Dedifferentiated amniotic fluid mesenchymal stem cell (primary cell): ENCODE results near the gene FRMD4A.
"Not testable (repeated sequence)": the region's sequence is repeated elsewhere in the genome, so short reads cannot be mapped to it uniquely, and the experiment has no call there.

ENCODE experiments used
- DNase-seq: peaks from one replicate; pipeline ENCODE4 v3.0.0-alpha.2; 2016; ENCODE audit errors: extremely low spot score

The FRMD4A gene

GRCh38 chr10:13722747-13723653 lies 607.7 kb downstream of the FRMD4A start:
- no peak for DNase-seq

GRCh38 chr10:13721486-13721885 lies 609.2 kb downstream of the FRMD4A start:
- no peak for DNase-seq

DNA sequence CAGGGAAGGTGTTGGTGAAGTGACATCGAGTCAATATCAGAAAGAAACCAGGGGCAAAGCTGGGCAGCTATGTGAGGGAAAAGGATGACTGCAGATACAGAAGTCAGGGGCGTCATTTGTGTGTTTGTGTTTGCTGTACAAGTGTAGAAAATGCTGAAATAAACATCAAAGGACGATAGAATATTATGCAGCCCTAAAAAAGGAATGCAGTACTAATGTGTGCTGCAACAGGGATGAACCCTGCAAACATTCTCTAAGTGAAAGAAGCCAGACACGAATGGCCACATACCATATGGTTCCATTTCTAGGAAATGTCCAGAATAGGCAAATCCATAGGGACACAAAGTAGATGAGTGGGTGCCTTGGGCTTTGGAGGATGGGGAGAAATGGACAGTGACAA lies 610.0 kb downstream of the FRMD4A start:
- no peak for DNase-seq

- DNase-seq = no peak
These were observed 611.3 kb downstream of the FRMD4A start for GRCh38 chr10:13719425-13719824.

- no peak for DNase-seq
These were observed 611.9 kb downstream of the FRMD4A start for GRCh38 chr10:13718820-13719219.

DNA sequence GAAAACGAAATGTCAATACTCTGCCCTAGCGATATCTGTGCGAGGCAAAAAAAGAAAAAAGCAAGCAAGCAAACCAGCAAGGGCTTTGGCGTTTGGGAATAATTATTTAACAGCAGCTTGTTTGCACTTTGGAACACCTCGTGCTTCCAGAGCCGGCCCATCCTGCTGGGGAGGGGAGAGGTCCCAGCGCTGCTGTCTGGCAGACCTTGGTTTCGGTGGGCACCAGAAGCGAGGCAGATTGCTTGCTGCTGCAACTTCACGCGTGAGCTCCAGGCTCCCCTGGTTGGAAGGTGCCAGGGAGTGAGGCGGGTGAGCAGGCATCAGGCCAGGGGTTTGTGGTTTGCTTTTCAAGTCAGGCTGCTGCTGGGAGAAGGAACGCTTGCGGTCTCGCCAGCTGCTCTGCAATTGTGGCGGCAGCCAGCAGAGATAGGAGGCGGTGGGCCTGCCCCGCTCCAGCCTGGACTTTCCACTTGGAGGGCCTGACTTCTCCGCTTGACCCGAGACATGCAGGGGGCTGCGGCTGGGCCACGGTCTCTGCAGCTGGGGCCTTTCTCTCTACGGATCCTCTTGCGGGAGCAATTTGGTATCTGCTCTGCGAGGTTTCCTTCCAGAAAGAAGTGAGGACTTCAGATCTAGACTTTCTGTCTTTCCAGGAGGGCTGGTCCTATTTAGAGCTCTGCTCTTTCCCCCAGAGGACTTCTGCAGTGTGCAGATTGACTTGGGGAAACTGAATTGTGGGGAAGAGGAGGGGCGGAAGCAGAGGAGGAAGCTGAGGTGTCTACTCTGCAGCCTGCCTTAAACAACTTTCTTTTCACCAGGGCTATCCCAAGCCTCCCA lies 612.6 kb downstream of the FRMD4A start:
- peak; percentile 81 for DNase-seq

GRCh38 chr10:13717571-13717935 lies 613.2 kb downstream of the FRMD4A start:
- no peak for DNase-seq

GRCh38 chr10:13716081-13717071 lies 614.3 kb downstream of the FRMD4A start:
- DNase-seq = no peak

- not testable (repeated sequence) for DNase-seq
These were observed 615.1 kb downstream of the FRMD4A start for GRCh38 chr10:13715596-13715995.

DNA sequence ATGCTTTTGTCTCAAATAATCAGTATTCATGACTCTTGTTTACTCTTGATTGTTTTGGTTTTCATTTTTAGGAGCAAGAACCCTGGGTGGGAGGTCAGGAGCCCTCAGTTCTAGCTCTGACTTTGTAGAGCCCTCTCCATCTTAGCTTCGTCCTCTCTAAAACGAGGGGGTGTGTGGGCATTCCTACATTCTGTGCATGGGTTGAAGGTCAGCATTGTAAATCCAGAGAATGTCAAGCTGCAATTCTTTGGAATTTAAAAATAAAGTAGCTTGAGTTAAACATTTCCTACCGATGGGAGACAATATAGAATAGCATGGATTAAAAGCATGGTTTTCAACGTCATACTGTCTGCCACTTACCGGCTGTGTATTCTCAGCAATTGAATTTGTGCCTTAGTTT lies 615.6 kb downstream of the FRMD4A start:
- DNase-seq = no peak

DNA sequence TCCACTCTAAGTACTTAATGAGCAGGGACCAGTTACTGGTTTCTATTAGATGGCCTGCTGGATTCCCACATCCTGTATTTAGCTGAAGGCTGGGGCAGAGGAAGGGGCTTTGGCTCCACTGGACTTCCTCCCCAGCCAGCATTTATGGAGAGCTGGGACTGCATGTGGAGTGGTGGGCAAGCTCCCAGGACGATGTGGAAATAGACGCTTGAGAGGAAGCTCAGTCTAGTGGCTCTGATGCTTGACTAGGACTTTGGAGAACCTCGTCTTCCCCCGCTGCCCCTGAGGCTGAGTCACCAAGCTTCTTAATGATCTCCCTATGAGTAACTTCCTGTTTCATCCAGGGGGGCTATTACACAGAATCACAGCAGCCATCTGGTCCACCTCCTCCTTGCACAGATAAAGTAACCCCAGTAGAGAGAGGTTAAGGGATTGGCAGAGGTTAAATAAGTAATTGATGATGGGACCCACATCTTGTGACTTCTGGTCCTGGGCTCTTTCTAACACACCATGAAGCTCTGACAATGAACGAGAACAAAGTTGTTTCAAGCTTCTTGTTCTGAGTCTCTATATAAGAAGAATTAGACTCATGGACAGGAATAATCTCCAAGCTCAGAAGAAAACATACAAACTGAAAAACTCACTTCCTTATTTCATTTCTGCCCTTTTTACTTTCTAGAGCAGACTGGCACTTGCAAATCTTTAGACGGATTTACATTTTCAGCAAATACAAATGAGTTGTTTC lies 617.7 kb downstream of the FRMD4A start:
- DNase-seq = peak; percentile 62

DNA sequence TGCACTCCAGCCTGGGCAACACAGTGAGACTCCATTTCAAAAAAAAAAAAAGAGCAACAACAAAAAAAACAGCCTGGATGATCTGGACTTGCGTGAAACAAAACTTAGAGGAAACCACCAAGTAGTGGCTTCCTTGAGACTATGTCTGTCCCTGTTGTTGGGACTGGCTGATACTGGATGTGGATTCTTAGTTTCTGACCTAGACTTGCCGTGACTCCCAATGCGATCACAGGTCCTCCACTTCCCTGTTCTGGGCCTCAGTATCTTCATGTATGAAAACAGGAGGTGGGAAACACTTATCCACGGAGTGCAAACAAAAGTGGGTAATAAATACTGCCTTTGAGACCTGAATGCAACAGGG lies 618.3 kb downstream of the FRMD4A start:
- no peak for DNase-seq

DNA sequence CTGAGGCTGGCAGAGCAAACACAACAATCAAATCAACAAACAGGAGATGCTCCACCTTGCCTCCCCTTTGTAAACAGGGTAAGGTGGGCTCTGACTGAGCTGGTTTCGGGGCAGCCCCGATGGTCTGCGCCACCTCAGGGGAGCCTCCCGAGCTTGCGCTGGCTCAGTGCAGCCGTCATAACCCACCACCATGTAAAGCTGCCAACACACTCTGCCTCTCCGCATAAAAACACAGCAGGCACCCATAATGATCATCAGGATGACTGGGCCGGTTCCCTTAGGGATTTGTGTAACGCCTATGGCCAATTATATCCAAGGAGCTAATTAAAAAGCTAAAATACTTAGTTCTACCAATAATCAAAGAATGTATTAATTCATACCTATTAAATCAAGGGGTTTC lies 619.4 kb downstream of the FRMD4A start:
- DNase-seq = no peak

DNA sequence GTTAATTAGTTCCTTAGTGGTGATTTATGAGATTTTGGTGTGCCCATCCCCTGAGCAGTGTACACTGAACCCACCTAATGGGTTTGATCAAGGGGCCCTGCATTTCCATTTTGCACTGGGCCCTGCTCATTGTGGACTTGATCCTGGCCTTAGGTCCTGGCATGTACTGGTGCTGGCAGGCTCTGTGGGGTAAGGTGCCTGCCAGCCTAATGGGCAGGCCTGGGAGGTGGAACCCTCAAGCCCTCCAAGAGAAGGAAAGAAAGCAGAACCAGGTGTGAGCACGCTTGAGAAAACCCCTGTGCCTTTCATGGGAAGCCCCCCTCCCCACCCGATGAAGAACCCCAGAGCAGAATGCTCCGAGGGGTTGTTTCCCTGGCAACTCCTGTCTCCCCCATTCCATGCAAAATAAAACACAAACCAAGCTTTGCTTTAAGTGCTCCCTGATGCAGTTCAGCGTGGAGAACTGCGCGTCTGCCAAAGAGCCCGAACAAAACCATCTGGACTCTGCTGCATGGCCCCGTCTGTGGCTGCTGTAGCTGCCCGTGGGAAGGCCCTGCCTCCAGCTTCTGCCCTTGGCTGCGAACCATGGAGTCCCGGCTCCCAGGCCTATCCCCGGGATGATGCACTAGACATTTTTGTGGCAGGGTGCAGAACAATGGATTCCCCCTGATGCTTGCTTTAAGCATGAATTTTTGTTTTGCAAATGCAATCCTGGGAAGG lies 620.6 kb downstream of the FRMD4A start:
- DNase-seq = no peak

DNA sequence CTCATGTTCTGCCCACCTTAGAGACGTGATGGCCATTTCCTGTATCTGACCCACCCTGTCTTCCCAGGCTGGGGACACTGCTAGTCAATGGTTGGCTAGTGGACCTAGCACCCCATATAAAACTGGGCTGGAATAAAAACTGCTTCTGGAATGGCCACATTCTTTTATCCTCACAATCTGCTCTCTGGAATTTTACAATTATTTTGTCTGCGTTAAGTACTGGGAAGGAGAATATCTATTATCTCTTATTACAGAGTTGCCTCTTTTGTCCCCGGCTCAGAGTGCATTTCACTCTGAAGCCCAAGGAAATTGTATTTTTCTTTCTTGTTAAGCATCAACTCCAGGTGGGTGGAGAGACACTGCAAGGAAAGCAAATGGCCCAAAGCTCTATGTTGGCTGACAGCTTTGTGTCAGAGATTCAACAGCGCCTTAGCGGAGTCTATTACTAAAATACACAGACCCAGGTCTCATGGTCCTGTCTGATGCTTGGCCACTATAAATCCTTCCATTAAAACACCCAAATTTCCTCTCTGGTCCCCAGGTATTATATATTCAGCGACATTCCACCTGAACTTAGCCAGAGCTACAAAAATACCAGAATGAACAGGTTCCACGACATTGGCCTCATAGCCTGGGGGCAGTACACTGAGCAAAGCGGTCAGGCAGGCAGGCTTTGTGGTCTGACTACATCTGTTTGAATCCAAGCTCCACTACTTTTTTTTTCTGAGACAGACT lies 622.3 kb downstream of the FRMD4A start:
- DNase-seq = no peak

DNA sequence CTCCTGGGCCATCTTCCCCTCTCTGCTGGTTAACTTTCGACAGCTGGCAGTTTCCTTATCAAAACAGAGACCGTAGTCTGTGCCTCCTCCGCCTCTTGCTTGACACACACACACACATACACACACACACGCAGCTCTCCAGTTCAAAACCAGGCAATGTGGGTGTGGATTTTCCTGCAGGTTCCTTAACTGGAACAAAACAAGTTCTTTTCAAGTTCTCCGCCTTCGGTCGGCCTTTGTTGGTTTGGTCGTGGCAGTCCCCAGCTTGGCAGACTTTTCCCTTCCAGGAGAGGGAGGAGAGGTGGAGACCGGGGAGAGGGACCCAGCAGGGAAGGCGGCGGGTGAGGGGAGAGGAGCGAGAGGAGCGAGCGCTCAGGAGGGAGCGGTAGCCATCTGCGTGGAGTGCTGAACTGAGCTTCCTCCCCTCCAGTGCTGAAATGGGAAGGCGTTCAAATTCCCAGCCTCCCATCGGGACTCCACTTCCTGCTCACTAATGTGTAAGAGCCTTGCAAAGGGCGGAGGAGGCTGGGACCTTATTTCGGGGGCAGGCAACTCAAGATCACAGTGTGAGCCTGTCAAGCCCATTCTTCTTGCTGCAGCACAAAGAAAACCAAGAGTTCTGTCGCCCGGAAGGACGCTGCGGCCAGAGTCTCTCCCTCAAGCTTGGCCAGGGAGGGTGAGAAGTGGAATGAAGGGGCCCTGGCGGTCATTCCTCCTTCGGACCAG lies 623.4 kb downstream of the FRMD4A start:
- DNase-seq = no peak

- no peak for DNase-seq
These were observed 624.1 kb downstream of the FRMD4A start for GRCh38 chr10:13706604-13707003.

DNA sequence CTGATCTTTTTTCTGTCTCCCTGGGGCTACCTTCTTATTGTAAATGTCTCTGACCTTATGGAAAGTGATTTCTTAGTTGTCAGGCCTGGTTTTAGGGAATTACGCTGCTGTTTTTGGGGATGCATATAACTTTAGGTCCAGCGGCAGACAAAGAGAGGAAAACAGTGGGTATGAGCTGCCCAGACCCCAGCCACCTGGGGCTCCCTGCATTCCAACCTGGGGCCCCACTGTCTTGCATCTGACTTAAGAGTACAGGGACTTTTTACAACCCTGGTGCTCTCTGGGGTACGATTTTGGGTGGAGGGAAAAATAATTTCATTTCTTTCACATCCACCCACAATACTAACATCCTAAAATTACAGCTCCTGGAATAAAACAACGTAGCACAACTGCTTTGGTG lies 624.5 kb downstream of the FRMD4A start:
- DNase-seq = no peak
